Liver (tissue), 9 donors: ENCODE measurements around the gene ATG4B. TPM values are rescaled to one million over a fixed set of nuclear protein-coding genes. Genes with fewer than 3 reads are reported as not detected.

Source experiments
- DNase-seq: peaks from one replicate; pipeline ENCODE4 v3.0.0-alpha.2; 2017; ENCODE audit warnings: low spot score
- H3K27ac ChIP-seq, 2 donors: one replicate each; pipeline ENCODE4 v1.7.0; 2013; ENCODE audit warnings: inconsistent platforms in 2 of 2, low read length in 2 of 2, control low read depth in 1 of 2, low read depth in 1 of 2, mild to moderate bottlenecking in 1 of 2
- H3K27me3 ChIP-seq, 4 donors: one replicate each; pipeline versions ENCODE4 v1.6.1 to v1.7.0; 2013; ENCODE audit warnings: low read length in 3 of 4, inconsistent platforms in 1 of 4, mild to moderate bottlenecking in 1 of 4, moderate library complexity in 1 of 4; ENCODE audit not compliant: control insufficient read depth in 4 of 4, insufficient read depth in 4 of 4
- H3K36me3 ChIP-seq, 4 donors: one replicate each; pipeline versions ENCODE4 v1.6.1 to v1.7.0; 2013; ENCODE audit warnings: low read length in 3 of 4, mild to moderate bottlenecking in 3 of 4, low read depth in 1 of 4, moderate library complexity in 1 of 4; ENCODE audit not compliant: control insufficient read depth in 4 of 4, insufficient read depth in 3 of 4
- H3K4me1 ChIP-seq, 4 donors: one replicate each; pipeline versions ENCODE4 v1.6.1 to v1.7.0; 2013; ENCODE audit warnings: low read length in 3 of 4, mild to moderate bottlenecking in 3 of 4, moderate library complexity in 1 of 4; ENCODE audit not compliant: control insufficient read depth in 4 of 4, insufficient read depth in 4 of 4
- H3K4me3 ChIP-seq, 3 donors: one replicate each; pipeline versions ENCODE4 v1.6.1 to v1.7.0; 2013; ENCODE audit warnings: low read length in 3 of 3, control low read depth in 1 of 3, low read depth in 1 of 3, mild to moderate bottlenecking in 1 of 3
- H3K9ac ChIP-seq, 2 donors: one replicate each; pipeline ENCODE4 v1.7.0; 2013; ENCODE audit warnings: low read length in 2 of 2, mild to moderate bottlenecking in 2 of 2, moderate library complexity in 2 of 2, control low read depth in 1 of 2, low read depth in 1 of 2
- H3K9me3 ChIP-seq, 4 donors: one replicate each; pipeline versions ENCODE4 v1.6.1 to v1.7.0; 2013; ENCODE audit warnings: low read length in 3 of 4; ENCODE audit not compliant: control insufficient read depth in 4 of 4
- ATF3 ChIP-seq: IDR thresholded peaks from 2 replicates; pipeline ENCODE4 v1.6.1; 2016; ENCODE audit warnings: antibody characterized with exemption
- CTCF ChIP-seq: fragments of 150-350 bp; IDR thresholded peaks from 2 replicates; pipeline ENCODE4 v1.5.1; 2017; ENCODE audit warnings: improper control_type of control experiment, low read depth, low read length; ENCODE audit not compliant: missing input control
- EGR1 ChIP-seq, 2 donors: IDR thresholded peaks; 2 replicates each; pipeline ENCODE4 v1.6.1; 2016 to 2018; ENCODE audit warnings: antibody characterized with exemption in 2 of 2, low read depth in 2 of 2
- FOXA1 ChIP-seq: IDR thresholded peaks from 2 replicates; pipeline ENCODE4 v1.6.1; 2016; ENCODE audit warnings: antibody characterized with exemption
- FOXA2 ChIP-seq: IDR thresholded peaks from 2 replicates; pipeline ENCODE4 v1.6.1; 2016; ENCODE audit warnings: antibody characterized with exemption
- HNF4G ChIP-seq: IDR thresholded peaks from 2 replicates; pipeline ENCODE4 v1.6.1; 2016; ENCODE audit warnings: antibody characterized with exemption
- JUND ChIP-seq, 2 donors: IDR thresholded peaks; 2 replicates each; pipeline ENCODE4 v1.6.1; 2016; ENCODE audit warnings: antibody characterized with exemption in 2 of 2
- MAX ChIP-seq: IDR thresholded peaks from 2 replicates; pipeline ENCODE4 v1.6.1; 2016; ENCODE audit warnings: antibody characterized with exemption
- REST ChIP-seq: IDR thresholded peaks from 2 replicates; pipeline ENCODE4 v1.6.1; 2016; ENCODE audit warnings: antibody characterized with exemption, mild to moderate bottlenecking
- RXRA ChIP-seq, 2 donors: IDR thresholded peaks; 2 replicates each; pipeline ENCODE4 v1.6.1; 2017 to 2018; ENCODE audit warnings: antibody characterized with exemption in 2 of 2, mild to moderate bottlenecking in 1 of 2
- SP1 ChIP-seq: IDR thresholded peaks from 2 replicates; pipeline ENCODE4 v1.6.1; 2018; ENCODE audit warnings: antibody characterized with exemption, mild to moderate bottlenecking
- YY1 ChIP-seq: IDR thresholded peaks from 2 replicates; pipeline ENCODE4 v1.6.1; 2016; ENCODE audit warnings: antibody characterized with exemption, mild to moderate bottlenecking
- ZBTB33 ChIP-seq: IDR thresholded peaks from 2 replicates; pipeline ENCODE4 v1.6.1; 2016; ENCODE audit warnings: antibody characterized with exemption
- WGBS: extraction: QIAGEN DNeasy Blood & Tissue Kit; methylation state at CpG from one replicate; pipeline ENCODE4 v1.1.7; 2013; 5-methylcytosine and 5-hydroxymethylcytosine counted together
- polyA plus RNA-seq, 2 donors: library from polyadenylated mRNA; stranded (reverse) in 1 of 2; unstranded in 1 of 2; fragments of 200-250 nt in 1 of 2; fragments of >200 nt in 1 of 2; fragmentation: Nextera tagmentation in 1 of 2; extraction: Ambion mirVana in 1 of 2; gene quantifications; one replicate each; pipeline versions ENCODE4 v1.2.1 to v1.2.3, GENCODE V29; 2013 to 2015
- total RNA-seq, 2 donors: library from RNA; depleted of rRNA; stranded (reverse); fragments of >200 nt; gene quantifications; one replicate each; pipeline ENCODE4 v1.2.3, GENCODE V29; 2014
- donor health status: healthy.
- donor health status: healthy.
- donor health status: healthy.
- donor health status: healthy.
- donor health status: healthy.

Gene ATG4B
- total and polyA plus RNA-seq, 4 donors: 31.0 to 50.3 (median 37.7) TPM

- TF ChIP-seq ZBTB33 (no peak), JUND (IDR thresholded peaks at IDR 0.05) (no peak), REST (no peak), EGR1 (IDR thresholded peaks at IDR 0.05; ENCODE audit: low read depth in 2 of 2) (peak in 1 of 2 donors; percentile 18)
Observed at GRCh38 chr2:241702155-241703031, 64.9 kb downstream of the ATG4B start (continued).

GRCh38 chr2:241703032-241703604, 65.6 kb downstream of the ATG4B start:
- no peaks in the 10 kb centered on the region for H3K9me3 ChIP-seq
- TF ChIP-seq RXRA (IDR thresholded peaks at IDR 0.05): no peak
- no peak for TF ChIP-seq YY1
- no peak for TF ChIP-seq EGR1 (IDR thresholded peaks at IDR 0.05; ENCODE audit: low read depth in 2 of 2)
- TF ChIP-seq SP1: no peak
- no peak for TF ChIP-seq REST
- no peak for TF ChIP-seq ZBTB33
- TF ChIP-seq ATF3: no peak
- no peak for TF ChIP-seq HNF4G
- TF ChIP-seq FOXA1: no peak
- no peak for TF ChIP-seq MAX
- no peak for TF ChIP-seq CTCF
- TF ChIP-seq FOXA2: no peak
- peak overlapping the region in 1 of 2 donors; percentile 28 for H3K9ac ChIP-seq
- peak overlapping the region; percentile 8 to 65 for H3K27ac ChIP-seq
- peaks cover 5 to 24% (median 12%) of the 10 kb centered on the region in 4 donors for H3K36me3 ChIP-seq
- DNase-seq: no peak
- WGBS: 43% methylated on average over 11 of the region's 11 CpGs
- H3K4me1 ChIP-seq: peaks cover 1 to 20% (median 9%) of the 10 kb centered on the region in 4 donors
- no peaks in the 10 kb centered on the region for H3K27me3 ChIP-seq
- H3K4me3 ChIP-seq: peak overlapping the region; percentile 20 to 91 (median 65)
